HG02943 (cell line): Measurements from ENCODE around the gene APH1A.
"Not testable (repeated sequence)": the region's sequence is repeated elsewhere in the genome, so short reads cannot be mapped to it uniquely, and the experiment has no call there.

Experiments
- ATAC-seq: cut with Tn5 transposase; IDR thresholded peaks from one replicate; pipeline ENCODE4 v1.9.1; 2021; ENCODE audit warnings: mild to moderate bottlenecking, low read depth, moderate library complexity; ENCODE audit not compliant: unreplicated experiment

The APH1A gene

GRCh38 chr1:150269451-150269850 is 635 bp upstream of the APH1A start:
- no peak for ATAC-seq

DNA sequence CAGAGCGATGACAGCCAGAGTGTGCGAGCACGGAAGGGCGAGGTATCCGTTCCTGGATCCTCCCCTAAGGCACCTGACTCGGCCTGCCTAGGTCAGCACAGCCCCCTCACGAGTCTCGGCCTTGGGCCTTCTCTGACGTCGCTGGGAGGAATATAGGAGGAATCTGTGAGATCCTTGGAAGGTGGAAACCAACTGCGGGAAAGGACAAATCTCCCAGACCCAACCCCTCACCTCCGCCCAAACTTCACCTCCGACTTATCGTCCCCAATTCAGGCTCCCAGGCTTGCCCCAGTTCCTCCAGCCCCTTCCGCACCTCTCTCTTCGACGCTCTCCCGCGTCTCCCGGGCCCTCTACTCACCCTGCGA is 494 bp downstream of the APH1A start:
- peak; percentile 15 for ATAC-seq

DNA sequence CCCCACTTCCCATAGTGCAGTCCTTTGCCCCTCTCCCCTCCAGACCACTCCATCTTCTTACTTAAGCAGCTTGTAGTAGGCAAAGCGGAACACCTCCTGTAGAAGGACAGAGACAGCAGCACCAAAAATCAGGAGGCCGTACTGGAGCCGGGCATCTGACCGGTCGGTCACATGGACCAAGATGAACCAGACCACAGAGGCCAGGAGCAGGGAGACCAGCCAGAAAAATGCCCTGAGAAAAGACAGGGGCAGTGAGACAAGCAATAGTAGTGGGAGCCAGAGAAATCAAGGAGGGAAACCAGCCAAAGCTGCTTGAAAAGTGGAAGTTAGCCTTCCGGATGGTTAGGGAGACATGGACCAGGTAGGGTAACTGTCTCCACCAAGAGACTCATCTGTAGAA is 920 bp downstream of the APH1A start:
- no peak for ATAC-seq

DNA sequence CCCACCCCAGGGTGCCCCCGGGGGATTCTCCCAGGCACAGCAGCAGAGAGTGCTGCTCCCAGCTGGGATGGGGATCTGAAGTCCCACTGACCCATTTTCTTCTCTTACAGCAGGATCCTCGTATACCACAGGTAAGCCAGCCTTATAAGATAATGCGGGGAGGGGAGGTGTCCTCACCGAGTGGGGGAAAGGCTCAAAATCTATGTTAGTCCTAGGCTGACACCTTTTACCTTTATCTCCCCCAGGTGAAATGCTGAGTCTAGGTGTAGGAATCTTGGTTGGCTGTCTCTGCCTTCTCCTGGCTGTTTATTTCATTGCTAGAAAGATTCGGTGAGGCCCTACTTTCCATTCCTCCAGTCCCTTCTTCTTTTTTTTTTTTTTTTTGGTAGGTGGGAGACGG is 5.3 kb downstream of the APH1A start:
- no peak for ATAC-seq

- ATAC-seq = no peak
These were observed 6.2 kb downstream of the APH1A start for GRCh38 chr1:150262388-150263320.

GRCh38 chr1:150261367-150261766 is 7.4 kb downstream of the APH1A start:
- ATAC-seq = no peak

DNA sequence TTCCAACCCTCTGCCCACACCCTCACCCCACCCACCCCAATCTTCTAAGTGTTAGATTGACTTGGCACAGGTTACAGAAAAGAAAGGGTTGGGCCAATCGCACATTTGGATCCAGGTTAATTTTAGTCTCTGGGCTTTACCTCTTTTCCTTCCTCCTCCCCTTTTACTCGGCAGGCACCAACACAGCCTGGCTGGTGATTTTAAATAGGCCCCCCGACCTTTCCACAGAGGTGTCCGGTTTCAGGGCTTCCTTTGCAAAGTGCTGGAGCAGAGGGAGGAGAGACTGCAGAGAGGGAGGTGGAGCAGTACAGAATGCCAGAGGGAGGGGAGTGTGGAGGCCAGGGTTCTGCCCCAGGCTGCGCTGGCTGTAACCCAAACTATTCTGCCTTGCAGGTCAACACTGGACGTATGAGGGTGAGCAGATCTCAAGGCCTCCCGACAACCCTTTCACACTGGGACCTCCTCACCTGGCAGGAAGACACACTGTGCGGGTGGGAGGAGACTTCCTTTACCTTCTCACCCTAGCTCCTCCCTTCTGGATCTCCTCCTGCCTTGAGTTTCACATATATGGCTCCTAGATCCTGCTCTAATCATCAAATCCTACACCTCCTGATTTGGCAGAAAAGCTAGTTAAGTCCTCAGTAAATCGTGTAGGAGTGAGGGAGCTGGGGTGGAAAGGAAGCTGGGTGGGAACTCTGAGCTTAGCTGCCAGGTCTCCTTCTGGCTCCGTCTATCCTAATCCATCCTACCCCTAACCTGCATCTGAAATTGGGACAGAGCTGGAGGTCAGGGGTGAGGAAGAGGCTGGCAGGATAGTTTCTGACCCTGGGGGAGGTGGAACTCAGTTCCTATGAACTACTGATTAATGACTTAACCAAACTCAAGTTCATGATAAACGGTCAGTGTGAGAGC is 8.8 kb downstream of the APH1A start:
- ATAC-seq = no peak

DNA sequence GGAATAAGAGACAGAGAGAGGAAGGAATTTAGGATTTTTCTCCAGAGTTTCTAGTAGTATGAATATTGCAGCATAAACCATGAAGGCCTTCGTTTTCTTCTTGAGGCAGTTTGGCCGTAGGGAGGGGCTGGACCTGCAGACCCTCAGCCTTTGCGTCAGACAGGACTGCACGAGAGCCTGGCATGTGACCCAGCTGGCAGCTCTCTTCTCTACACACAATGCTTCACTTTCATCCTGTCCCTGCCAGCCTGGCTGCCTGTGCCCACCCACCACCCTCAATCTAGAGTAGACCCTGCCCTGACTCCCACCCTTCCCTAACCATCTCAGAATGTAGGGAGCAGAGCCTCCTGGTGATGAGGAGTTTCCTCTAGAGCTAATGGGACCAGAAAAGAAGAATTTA is 9.6 kb downstream of the APH1A start:
- no peak for ATAC-seq

DNA sequence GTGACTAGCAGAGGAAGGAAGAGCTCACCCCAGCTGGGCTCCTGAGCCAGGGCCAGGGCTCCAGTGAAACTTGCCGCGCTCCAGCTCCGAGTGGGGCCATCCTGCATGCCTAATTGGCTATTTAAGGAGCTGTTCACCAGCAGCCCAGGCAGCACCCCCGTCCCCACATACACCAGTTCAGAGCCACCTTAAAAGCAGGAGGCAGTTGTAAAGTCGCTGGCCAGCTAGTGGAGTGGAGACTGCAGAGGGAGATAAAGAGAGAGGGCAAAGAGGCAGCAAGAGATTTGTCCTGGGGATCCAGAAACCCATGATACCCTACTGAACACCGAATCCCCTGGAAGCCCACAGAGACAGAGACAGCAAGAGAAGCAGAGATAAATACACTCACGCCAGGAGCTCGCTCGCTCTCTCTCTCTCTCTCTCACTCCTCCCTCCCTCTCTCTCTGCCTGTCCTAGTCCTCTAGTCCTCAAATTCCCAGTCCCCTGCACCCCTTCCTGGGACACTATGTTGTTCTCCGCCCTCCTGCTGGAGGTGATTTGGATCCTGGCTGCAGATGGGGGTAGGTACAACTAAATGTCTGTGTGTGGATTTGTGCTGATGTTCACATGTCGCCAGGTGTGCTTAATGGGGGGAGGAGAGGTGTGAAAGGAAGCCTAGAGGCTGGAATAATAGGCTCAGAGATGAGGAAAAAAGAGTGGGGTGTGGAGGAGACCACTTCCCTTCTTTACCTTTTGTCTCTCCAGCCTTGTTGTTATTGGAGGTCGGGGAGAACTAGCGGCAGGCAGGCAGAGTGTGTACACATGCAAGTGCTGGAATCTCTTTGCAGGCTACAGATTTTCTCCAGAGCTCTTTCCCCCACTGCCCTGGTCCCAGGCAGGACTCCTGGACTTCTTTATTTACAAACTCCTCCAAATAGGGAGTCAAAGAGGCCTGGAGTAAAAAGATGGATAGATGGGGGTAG is 10.9 kb downstream of the APH1A start, which contains the start of gene CA14:
Gene CA14, plus strand, starts transcription at position 151 of the 962 bp plus-strand sequence. Its CDS starts 355 bp downstream, at position 506.
- no peak for ATAC-seq

DNA sequence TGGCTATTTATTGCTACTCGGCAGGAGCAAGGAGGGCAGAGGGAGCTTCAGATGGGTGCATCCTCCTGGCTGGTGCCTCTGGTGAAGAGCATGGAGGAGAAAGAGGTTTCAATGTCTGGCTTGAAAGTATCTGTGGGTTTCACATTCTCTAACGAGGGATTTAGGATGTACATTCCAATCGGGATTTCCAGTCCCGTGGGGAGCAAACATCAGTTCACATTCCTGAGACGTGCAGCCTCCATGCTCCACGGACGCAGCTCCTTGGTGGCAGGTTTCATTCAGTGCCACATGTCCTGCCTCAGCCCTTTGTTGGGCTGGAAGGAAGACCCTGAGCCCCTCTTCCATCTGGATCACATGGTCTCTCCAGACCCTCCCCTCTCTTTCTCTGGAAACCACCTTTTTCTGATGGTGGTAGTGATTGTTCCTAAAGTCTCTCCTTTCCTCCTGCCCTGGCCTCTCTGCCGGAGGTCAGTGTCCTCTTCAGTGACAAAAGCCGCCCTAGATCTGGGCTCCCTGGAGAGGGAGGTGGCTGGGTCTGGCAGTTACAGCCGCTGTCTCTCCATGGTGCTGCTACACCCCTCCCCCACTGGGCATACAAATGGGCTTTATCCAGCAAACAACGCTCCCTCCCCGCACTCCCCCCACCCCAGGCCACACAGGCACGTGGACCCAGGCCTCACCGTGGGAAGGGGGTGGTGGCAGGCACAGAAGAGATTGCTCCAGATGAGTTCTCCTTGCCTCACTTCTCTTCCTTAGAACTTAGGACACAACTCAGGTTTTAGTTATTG is 12.1 kb downstream of the APH1A start:
- ATAC-seq = no peak

GRCh38 chr1:150256198-150256553 is 12.6 kb downstream of the APH1A start:
- ATAC-seq = no peak

DNA sequence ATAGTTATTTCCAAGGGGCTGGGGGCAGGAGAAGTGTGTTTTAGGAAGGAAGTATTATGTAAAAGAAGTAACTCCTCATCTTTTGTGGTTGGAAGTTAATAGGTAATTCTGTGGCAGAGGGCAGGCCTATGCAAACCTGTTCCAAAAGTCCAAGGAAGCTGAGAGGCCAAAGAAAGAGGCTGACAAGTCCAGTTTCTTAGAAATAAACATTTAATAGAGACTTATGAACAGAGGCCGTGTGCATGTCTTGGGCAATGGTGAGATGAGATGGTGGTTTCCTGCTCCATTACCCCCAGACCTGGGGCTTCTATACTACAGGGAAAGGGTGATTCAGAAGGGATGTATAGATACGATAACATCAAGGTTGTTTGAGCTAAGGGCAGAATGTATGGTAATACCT is 18.9 kb downstream of the APH1A start:
- no peak for ATAC-seq

- ATAC-seq = no peak
These were observed 25.8 kb downstream of the APH1A start for GRCh38 chr1:150243003-150243402.

DNA sequence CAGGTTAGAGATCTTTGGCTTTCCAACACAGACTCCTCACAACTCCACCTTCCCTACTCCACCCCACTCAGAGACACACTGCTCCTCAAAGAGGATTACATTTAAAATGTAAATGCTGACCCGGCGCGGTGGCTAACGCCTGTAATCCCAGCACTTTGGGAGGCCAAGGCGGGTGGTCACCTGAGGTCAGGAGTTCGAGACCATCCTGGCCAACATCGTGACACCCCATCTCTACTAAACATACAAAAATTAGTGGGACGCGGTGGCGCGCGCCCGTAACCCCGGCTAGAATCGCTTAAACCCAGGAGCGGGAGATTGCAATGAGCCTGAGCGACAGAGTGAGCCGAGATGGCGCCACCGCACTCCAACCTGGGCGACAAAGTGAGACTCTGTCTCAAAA is 31.1 kb downstream of the APH1A start:
- no peak for ATAC-seq

DNA sequence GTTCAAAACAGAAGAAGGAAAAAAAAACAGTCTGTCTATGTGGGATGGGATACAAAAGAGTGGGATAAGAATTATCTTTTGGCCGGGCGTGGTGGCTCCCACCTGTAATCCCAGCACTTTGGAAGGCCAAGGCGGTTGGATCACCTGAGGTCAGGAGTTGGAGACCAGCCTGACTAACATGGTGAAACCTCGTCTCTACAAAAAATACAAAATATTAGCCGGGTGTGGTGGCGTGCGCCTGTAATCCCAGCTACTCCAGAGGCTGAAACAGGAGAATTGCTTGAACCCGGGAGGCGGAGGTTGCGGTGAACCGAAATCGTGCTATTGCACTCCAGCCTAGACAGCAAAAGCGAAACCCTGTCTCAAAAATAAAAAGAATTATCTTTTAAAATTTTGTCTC is 31.6 kb downstream of the APH1A start:
- not testable (repeated sequence) for ATAC-seq

DNA sequence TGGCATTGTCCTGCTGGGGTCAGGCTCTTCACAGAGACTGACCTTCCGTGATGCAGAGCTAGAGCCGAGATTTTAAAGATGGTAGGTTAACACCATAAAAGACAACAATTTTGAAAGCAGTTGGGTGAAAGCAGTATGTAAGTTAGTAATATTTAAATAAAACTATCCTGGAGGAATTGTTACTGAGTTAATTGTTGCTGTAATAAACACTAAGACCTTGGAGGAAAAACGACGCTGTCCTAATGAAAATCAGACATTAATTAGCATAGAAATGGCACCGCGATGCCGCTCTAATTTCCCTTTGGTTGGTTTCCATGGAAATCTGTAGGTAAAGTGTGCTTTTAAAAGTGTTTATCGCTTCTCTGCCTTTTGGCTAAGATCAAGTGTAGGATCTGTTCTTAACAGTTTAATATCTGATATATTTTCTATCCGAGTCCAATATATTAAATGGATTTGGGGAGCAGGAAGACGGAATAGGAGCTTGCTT is 32.2 kb downstream of the APH1A start:
- no peak for ATAC-seq

GRCh38 chr1:150235852-150236613 is 32.8 kb downstream of the APH1A start, which contains the start of gene ANP32E:
Gene ANP32E, minus strand, starts transcription at chr1:150236112. Its CDS starts 326 bp downstream, at chr1:150235786.
- peak; percentile 77 for ATAC-seq

DNA sequence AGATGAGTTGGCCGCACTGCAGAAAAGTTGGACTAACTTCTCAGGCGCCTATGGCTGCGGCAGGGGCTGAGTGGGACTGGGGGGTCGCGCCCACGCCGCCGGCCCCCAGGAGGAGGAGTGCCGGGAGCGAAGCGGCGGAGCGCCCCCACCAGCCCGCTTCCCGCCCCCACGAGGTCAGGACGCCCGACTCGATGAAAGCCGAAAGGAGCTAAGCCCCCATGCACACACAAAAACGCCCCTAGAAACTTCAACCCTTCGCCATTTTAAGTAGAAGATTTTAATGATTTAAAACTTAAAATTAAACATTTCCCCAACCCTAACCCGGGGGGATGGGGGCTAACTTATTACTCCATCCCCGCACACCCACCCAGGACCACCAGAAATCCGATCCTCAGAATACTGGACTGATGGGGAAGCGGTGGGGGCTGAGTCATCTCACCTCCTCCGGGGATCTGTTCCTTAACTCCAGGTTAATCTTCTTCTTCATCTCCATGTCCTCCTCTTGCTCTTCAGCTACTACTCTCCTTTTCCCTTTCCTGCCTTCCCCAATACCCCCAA is 33.4 kb downstream of the APH1A start:
- ATAC-seq = no peak
